ENCODE data around the gene ELF3.

DNA sequence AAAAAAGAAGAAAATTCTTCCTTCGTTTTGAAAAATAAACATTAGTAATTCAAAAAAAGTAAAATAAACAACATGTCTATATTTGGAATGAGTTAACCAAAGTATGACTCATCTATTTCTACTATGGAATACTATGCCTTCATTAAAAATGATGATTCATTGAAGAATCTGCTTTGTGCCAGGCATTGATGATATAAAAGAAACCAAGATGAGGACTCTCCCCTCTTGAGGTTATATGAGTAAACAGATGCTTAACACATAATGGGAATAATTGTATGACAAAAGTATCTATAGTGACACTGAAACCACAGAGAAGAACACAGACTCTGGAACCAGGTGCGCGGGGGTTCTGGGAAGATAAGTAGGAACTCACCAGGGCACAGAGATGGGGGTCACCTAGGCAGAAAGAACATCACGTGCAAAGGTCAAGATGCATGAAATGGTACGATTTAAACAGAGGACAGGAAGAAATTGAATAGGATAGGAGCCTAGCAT lies 18.8 kb downstream of the ELF3 start:
- TF ChIP-seq, protein P1, sequence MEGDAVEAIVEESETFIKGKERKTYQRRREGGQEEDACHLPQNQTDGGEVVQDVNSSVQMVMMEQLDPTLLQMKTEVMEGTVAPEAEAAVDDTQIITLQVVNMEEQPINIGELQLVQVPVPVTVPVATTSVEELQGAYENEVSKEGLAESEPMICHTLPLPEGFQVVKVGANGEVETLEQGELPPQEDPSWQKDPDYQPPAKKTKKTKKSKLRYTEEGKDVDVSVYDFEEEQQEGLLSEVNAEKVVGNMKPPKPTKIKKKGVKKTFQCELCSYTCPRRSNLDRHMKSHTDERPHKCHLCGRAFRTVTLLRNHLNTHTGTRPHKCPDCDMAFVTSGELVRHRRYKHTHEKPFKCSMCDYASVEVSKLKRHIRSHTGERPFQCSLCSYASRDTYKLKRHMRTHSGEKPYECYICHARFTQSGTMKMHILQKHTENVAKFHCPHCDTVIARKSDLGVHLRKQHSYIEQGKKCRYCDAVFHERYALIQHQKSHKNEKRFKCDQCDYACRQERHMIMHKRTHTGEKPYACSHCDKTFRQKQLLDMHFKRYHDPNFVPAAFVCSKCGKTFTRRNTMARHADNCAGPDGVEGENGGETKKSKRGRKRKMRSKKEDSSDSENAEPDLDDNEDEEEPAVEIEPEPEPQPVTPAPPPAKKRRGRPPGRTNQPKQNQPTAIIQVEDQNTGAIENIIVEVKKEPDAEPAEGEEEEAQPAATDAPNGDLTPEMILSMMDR (conservative IDR thresholded peaks at IDR 0.05; ENCODE audit: low read length) = no peak
- no peak for TF ChIP-seq EZH2phosphoT487 (IDR thresholded peaks at IDR 0.05; ENCODE audit: borderline replicate concordance, low read depth, low read length)
